ENCODE measurements around the gene UPP2.

UPP2 gene

GRCh38 chr2:158101384-158101926 lies at the start of gene UPP2:
TSS of gene UPP2 (plus strand) at chr2:158101876. CDS start at chr2:158102064, 188 bp downstream.
- no peak for DNase-seq

- no peak for DNase-seq
Measured at GRCh38 chr2:158052761-158053160, 48.9 kb upstream of the UPP2 start.

GRCh38 chr2:158056875-158057274 lies 44.8 kb upstream of the UPP2 start:
- DNase-seq: no peak

GRCh38 chr2:158060160-158060834 lies 41.4 kb upstream of the UPP2 start:
- DNase-seq: no peak

- DNase-seq: no peak
Measured at GRCh38 chr2:158060835-158061435, 40.7 kb upstream of the UPP2 start.

GRCh38 chr2:158061763-158062162 lies 39.9 kb upstream of the UPP2 start:
- DNase-seq: no peak

GRCh38 chr2:158066046-158066713 lies 35.5 kb upstream of the UPP2 start:
- no peak for DNase-seq

- no peak for DNase-seq
Measured at GRCh38 chr2:158071018-158071417, 30.7 kb upstream of the UPP2 start.

GRCh38 chr2:158072361-158072760 lies 29.3 kb upstream of the UPP2 start:
- no peak for DNase-seq

GRCh38 chr2:158079672-158080071 lies 22.0 kb upstream of the UPP2 start:
- DNase-seq: no peak

- no peak for DNase-seq
Measured at GRCh38 chr2:158088093-158088492, 13.6 kb upstream of the UPP2 start.

- DNase-seq: no peak
Measured at GRCh38 chr2:158089322-158089721, 12.4 kb upstream of the UPP2 start.

- DNase-seq: no peak
Measured at GRCh38 chr2:158091647-158092046, 10.0 kb upstream of the UPP2 start.

GRCh38 chr2:158094487-158095092 lies 7.1 kb upstream of the UPP2 start:
- DNase-seq: no peak

GRCh38 chr2:158095269-158095668 lies 6.4 kb upstream of the UPP2 start:
- DNase-seq: no peak

GRCh38 chr2:158095912-158096311 lies 5.8 kb upstream of the UPP2 start:
- no peak for DNase-seq

GRCh38 chr2:158097481-158097880 lies 4.2 kb upstream of the UPP2 start:
- no peak for DNase-seq

GRCh38 chr2:158098178-158098577 lies 3.5 kb upstream of the UPP2 start:
- no peak for DNase-seq

- DNase-seq: no peak
Measured at GRCh38 chr2:158099716-158100115, 2.0 kb upstream of the UPP2 start.

GRCh38 chr2:158100411-158100810 lies 1.3 kb upstream of the UPP2 start:
- no peak for DNase-seq

GRCh38 chr2:158102446-158102845 lies 770 bp downstream of the UPP2 start:
- DNase-seq: no peak

GRCh38 chr2:158103411-158104012 lies 1.8 kb downstream of the UPP2 start:
- no peak for DNase-seq

- DNase-seq: no peak
Measured at GRCh38 chr2:158104903-158105302, 3.2 kb downstream of the UPP2 start.

Measured in activated CD4-positive, alpha-beta T cell treated with anti-CD3 and anti-CD28 coated beads, Interleukin-10, Interleukin-2, amounts not matched to agents 100 ng/mL and 50 ng/mL, durations not matched to agents 16 hours and 8 hours (primary cell).